NOMO-1 treated with dmso at 0.1 percent for 144 hours (cell line): ENCODE measurements around the gene TNP2.
A peak's percentile ranks its signal among the peaks of the same experiment; 100 is the strongest.

Experiments used
- DNase-seq: peaks from one replicate; lab custom pipeline; 2025; ENCODE audit not compliant: unreplicated experiment; lab: John Stamatoyannopoulos, UW

The TNP2 gene

GRCh38 chr16:11277607-11278337 lies 8.6 kb upstream of the TNP2 start:
- DNase-seq = no peak

- no peak for DNase-seq
Observed at GRCh38 chr16:11276896-11277593, 7.9 kb upstream of the TNP2 start.

DNA sequence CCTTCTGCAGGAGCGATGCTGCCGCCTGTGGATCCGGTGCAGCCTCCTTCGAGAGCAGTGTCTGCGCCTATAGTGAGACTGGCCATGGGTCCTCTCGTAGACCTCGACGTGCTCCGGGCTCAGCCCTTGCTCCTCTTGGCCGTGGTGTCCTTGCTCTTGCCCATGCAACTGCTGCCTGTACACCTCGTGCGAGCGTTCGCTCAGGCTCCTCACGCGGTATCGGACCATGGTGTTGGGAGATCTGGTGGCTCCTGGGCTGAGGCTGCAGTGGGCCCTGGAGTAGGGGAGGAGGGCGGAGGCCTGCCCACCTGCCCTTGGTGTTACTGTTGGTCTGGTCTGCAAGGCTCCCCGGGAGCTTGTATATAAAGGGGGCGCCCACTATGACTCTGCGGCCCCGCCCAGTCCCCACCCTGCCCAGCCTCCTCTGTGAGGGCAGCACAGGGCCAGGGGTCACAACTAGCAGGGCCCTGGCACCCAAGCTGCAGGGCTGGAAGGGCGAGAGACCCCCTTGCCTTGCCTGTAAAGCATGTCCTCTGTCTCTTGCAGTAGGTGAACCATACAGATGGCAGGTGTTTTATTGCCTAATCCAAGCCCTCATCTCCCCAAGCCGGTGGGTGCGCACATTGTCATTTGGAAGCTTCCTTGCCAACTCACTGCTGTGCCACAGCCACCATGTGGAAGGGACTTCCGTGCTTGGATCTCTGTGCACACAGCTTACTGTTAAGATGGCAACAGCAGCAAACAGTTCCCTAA lies 7.2 kb upstream of the TNP2 start, which contains the start of gene PRM2:
Gene PRM2 (minus strand): TSS at position 338 of the 753 bp plus-strand sequence. CDS start 110 bp downstream, at position 228.
- no peak for DNase-seq

- no peak for DNase-seq
Observed at GRCh38 chr16:11274964-11275363, 5.8 kb upstream of the TNP2 start.

DNA sequence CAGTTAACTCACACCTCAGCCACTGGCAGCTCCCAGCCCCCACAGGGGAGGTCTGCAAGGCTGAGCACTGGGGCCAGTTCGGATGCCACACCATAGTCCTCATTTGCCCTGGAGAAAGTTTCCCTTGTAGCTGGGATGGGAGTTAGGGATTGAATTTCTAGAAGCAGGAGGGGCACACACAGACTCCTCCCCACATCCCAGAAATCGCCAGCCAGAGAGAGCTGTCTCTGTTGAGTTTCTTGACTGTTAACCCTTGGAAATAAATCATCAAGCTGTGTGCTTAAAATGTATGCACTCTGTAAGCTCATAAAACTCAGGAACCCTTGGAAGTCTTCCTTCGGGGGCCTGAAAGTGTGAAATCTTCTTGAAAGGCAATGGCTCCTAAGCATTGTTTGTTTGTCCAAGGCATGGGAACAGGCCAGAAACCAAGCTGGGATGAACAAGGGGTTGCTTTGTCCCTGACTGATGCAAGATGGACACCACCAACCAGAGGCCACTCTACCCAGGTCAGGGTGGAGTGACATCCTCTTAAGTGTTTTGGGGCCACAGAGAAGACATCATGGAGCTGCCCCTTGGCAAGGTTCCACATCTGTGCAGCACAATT lies 4.7 kb upstream of the TNP2 start:
- no peak for DNase-seq

DNA sequence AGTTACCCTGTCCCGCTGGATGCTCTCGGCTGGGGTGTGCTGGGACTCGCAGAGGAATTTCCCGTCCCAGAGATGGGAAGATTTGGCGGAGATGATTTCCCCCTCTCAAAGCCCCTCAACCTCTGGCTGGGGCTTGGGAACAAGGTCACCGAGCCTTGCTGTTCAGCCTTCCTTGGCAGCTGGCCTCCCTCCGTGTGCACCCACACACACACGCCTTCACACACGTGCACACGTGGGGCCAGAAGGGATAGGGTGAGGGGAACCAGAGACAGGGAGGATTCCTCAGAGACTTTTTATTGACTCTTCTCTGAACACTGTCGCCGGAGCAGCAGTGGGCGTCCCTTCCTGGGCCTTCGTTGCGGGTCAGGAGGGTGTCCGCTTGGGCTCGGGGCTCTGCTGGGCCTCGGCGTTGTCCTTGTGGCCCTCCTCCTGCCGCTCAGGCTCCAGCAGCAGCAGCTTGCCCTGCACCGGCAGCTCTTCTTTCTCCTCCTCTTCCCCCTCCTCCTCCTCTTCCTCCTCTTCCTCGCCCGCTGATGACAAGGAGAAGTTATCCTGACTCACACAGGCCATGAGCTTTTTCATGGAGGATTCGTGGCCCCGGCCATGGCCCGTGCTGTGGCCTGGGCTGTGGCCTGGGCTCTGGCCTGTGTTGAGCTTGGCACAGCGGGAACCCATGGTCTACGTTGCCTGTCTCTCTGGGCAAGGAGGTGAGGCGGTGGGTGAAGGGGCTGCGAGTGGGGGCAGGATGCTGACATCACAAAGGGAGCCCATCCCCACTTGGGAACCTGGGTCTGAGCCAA lies 4.0 kb upstream of the TNP2 start, which contains the start of gene PRM3:
Gene PRM3 (minus strand): TSS at position 709 of the 800 bp plus-strand sequence. CDS start 34 bp downstream, at position 675.
- DNase-seq = no peak

- DNase-seq = no peak
Observed at GRCh38 chr16:11272484-11272883, 3.4 kb upstream of the TNP2 start.

GRCh38 chr16:11271610-11272009 lies 2.5 kb upstream of the TNP2 start:
- DNase-seq = no peak

DNA sequence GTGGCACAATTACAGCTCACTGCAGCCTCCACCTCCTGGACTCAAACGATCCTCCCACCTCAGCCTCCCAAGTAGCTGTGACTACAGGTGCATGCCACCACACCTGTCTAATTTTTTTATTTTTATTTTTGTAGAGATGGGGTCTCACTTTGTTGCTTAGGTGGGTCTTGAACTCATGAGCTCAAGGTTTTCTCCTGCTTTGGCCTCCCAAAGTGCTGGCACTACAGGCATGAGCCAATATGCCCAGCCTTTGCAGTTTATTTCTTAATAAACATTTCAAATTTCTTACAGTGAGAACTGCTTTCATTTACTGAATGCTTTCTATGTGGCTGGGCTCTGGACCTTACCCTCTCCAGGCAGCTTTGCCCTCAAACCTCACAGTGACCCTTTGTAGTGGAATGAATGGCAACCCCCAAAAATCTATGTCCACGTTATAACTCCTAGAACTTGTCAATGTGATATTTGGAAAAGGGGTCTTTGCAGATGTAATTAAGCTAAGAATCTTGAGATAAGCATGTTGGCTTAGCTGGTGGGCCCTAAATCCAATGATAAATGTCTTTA lies 1.6 kb upstream of the TNP2 start:
- no peak for DNase-seq

DNA sequence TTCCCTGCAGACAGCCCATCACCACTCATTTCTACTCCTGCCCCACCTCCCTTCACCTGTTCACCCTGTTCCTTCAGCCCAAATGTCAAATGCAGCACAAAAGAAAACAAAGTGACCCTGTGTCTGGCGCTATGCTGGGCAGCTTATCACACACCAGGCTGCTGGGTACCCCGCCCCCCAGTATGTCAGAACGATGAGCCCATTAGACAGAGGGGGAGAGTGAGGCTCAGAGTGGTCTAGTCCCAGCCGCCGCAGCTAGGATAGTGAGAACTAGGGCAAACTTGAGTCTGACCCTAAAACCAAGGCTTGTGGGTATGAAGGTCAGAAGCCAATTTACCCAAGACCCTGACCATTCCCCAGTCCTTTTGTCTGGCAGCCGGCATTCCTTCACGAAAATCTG lies 4.0 kb downstream of the TNP2 start:
- DNase-seq = no peak

- peak; percentile 81 for DNase-seq
Observed at GRCh38 chr16:11264155-11264832, 4.8 kb downstream of the TNP2 start.

GRCh38 chr16:11263737-11264136 lies 5.4 kb downstream of the TNP2 start:
- DNase-seq = no peak

DNA sequence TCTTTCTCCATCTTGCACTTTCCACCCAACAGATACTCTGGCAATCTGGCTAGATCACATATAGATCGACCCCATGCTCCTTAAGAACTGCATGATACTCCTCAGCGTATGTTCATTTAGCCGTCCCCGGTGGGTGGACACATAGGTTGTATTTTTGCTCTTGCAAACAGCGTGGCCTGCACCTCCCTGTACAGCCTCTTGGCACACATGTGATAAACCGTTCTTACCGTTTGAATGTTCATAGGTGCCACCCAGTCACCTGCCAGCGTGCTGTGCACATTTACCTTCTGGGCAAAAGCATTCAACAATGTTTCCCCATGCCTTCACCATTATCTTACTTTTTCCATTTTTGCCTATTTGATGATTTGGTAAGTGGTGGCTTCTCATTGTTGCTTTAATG lies 6.2 kb downstream of the TNP2 start:
- no peak for DNase-seq

DNA sequence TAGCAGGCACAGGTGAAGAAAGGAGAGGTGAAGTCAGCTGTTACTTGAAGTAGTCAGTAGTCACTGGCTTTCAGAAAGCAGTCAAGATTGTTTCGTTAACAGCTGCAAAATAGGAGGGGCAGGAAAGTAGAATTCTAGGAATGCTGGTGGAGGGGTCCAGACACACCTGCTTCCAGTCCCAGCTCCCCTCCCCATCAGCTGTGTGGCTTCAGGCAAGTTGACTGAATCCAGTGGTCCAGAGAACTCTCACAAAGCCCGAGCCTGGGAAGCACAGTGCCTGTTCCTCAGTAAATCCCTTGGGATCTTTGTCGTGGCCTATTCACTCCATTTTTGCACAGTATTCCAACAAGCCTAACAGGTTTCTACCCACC lies 8.5 kb downstream of the TNP2 start:
- no peak for DNase-seq

- no peak for DNase-seq
Observed at GRCh38 chr16:11259655-11260595, 9.2 kb downstream of the TNP2 start.

- DNase-seq = no peak
Observed at GRCh38 chr16:11258553-11259492, 10.3 kb downstream of the TNP2 start.

GRCh38 chr16:11257131-11257938 lies 11.8 kb downstream of the TNP2 start:
- peak; percentile 43 for DNase-seq
